Dendritic cell treated with granulocyte-macrophage colony-stimulating factor and Interleukin-4, amounts not matched to agents 40 ng/mL and 50 ng/mL, for 4 days (primary cell): ENCODE data around the gene CUL7.

Experiments
- H3K27ac Mint-ChIP-seq: one replicate; pipeline ENCODE4 v1.8.0; 2022; ENCODE audit warnings: mild to moderate bottlenecking, mixed read lengths
- H3K27me3 Mint-ChIP-seq: one replicate; pipeline ENCODE4 v1.8.0; 2022; ENCODE audit warnings: mild to moderate bottlenecking, mixed read lengths
- H3K36me3 Mint-ChIP-seq: one replicate; pipeline ENCODE4 v1.8.0; 2022; ENCODE audit warnings: low read depth, mixed read lengths
- H3K4me1 Mint-ChIP-seq: one replicate; pipeline ENCODE4 v1.8.0; 2022; ENCODE audit warnings: low read depth, mixed read lengths
- H3K4me3 Mint-ChIP-seq: one replicate; pipeline ENCODE4 v1.8.0; 2022; ENCODE audit warnings: mild to moderate bottlenecking, moderate library complexity, mixed read lengths
- H3K9me3 Mint-ChIP-seq: one replicate; pipeline ENCODE4 v1.8.0; 2022; ENCODE audit warnings: mixed read lengths
- intact Hi-C: fragments of 100-400 bp; cut with micrococcal nuclease; formaldehyde crosslinking; loops from one replicate; pipeline ENCODE4 v1.15.0; 2022

CUL7 gene

DNA sequence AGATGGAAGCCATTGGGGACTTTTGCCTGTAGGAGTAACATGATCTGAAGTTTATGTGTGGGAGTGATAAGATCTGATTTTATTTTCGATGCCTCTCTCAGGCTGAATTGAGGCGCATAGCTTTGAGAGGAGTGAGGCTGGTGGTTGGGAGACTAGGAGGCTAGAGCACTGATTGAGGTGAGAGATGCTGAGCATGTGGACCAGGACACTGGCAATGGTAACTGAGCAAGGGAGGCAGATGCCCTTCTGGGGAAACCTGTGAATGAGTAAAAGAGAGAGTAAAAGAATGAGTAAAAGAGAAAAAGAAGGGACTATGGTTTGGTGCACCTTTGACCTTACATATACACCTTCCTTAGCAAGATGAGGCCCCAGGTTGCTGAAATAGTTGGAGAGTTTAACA, 29.2 kb downstream of the CUL7 start:
- Mint-ChIP-seq H3K27me3 (no peaks in the 10 kb centered on the region), H3K27ac (no peak overlapping the region), H3K36me3 (peaks cover 84% of the 10 kb centered on the region), H3K4me3 (no peak overlapping the region), H3K9me3 (no peaks in the 10 kb centered on the region), H3K4me1 (peaks cover 20% of the 10 kb centered on the region)
- intact Hi-C loops: loop anchor here (5.0 kb wide), 1 partner anchor 122 kb away; no protein-coding TSS in a partner anchor

DNA sequence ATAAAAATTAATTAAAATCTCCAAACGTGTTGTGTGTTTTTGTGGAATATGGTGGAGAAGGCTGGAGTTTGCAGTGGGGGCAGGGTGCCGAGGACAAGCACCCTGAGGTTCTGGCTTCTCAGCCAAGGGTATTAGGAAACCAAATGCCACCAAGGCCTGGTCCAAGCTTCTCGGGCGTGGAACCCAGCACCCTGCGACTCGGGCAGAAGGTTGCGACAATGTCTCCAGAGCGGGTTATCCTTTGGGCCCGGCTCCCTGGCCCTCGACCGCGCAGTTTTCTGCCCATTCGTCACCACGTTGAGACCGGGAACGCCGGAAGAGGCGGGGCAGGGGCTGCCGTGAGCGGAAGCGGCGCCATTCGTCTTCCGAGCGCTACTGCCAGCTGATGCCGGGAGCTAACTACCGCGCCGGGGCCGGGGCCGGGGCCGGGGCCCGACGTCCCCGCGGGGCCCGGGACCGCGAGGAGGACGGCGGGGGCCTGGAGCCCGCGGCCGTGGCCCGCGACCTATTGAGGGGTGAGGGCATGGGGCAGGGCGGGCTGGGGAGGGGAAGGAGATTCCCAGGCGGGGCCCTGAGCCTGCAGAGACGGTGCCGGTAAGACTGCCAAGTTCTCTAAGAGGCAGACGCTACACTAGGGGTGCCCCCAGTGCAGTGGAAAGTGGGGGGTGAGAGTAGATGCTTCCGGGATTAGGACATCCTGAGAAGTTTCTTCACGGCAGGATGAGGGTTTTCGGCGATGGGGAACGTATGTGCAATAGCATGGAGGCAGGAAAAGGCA, 32.2 kb downstream of the CUL7 start, which contains the start of gene RRP36:
RRP36 (plus strand) TSS at position 354 of the 778 bp plus-strand sequence; CDS start at position 386, 32 bp downstream.
- Mint-ChIP-seq H3K9me3 (no peaks in the 10 kb centered on the region), H3K36me3 (peaks cover 84% of the 10 kb centered on the region), H3K27ac (peak within 1 kb of the TSS; percentile 87), H3K27me3 (no peaks in the 10 kb centered on the region), H3K4me1 (peaks cover 48% of the 10 kb centered on the region), H3K4me3 (peak within 1 kb of the TSS; percentile 97)
- intact Hi-C loops: loop anchor here (5.0 kb wide), 1 partner anchor 119 kb away; no protein-coding TSS in a partner anchor

DNA sequence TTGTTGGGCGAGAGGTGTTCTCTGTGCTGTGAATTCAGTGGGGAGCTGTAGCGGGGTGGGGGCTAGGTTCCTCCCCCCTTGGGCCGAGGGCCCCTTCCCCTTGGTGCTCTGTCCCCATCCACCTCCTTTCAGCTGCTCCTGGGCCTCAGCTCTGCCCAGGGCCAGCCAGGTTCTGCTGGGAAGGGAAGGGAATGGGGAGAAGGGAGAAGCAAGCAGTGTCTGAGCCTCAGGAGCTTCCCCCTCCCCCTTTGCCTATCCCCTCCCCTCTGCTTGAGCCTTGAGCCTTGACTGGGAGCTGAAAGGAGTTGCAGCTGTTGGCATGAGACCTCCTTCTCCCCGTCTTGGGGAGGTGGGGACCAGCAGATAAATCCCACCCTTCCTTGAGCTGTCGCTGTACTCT, 32.8 kb downstream of the CUL7 start:
- peaks cover 54% of the 10 kb centered on the region for H3K4me1 Mint-ChIP-seq

DNA sequence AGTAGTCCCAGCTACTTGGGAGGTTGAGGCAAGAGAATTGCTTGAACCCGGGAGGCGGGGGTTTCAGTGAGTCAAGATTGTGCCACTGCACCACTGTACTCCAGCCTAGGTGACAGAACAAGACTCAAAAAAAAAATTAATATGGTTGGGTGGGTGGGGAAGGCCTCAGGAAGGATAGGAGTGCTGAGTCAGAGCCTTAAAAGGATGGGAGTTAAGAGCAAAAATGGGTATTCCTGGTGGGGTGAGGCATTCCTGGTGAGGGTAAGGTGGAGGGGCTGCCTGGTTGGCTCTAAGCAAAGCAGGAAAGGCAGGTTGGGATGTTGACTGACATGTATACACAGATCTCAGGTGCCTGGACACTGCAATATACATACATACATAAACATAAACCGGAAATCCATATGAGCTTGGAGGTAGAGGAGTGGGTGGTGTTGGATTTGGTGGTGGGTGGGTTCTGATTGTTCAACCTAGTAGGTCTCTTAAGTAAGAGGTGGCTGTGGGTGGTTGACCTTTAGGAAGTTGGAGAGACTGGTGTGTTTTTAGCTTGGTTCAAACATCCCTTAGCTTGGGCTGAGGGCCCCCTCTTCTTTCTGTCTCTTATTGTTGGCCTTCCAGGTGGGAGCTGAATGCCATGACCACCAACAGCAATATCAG, 33.5 kb downstream of the CUL7 start:
- H3K36me3 Mint-ChIP-seq: peaks cover 77% of the 10 kb centered on the region
- intact Hi-C loops: loop anchor here (5.0 kb wide), 1 partner anchor 118 kb away; no protein-coding TSS in a partner anchor
- H3K27me3 Mint-ChIP-seq: no peaks in the 10 kb centered on the region
- H3K4me3 Mint-ChIP-seq: no peak overlapping the region
- no peaks in the 10 kb centered on the region for H3K9me3 Mint-ChIP-seq
- H3K4me1 Mint-ChIP-seq: peaks cover 56% of the 10 kb centered on the region
- H3K27ac Mint-ChIP-seq: peak overlapping the region; percentile 87

More for the DNA sequence above, 32.8 kb downstream of the CUL7 start:
- peak overlapping the region; percentile 87 for H3K27ac Mint-ChIP-seq
- H3K27me3 Mint-ChIP-seq: no peaks in the 10 kb centered on the region
- H3K36me3 Mint-ChIP-seq: peaks cover 84% of the 10 kb centered on the region
- peak overlapping the region; percentile 53 for H3K4me3 Mint-ChIP-seq
- no peaks in the 10 kb centered on the region for H3K9me3 Mint-ChIP-seq
- intact Hi-C loops: loop anchor here (5.0 kb wide), 1 partner anchor 119 kb away; no protein-coding TSS in a partner anchor

DNA sequence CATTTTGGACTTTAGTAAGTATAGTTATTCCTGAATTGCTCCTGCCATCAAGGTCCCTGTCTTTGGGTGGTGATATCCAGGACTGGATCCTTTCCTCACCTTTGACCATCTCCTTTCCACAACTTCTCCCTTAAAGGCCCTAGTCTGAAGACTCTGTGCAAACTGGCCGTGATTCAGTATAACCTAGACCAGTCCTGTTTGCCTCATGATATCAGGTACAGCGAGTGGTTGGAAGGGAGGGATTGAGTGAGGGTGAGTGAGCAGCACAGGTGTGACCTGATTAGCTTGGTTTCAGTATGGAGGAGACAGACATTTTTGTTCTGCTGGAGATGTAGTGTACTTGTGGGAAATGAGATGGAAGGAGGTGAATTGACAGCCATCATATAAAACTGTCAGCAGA, 34.5 kb downstream of the CUL7 start:
- Mint-ChIP-seq H3K4me1 (peaks cover 58% of the 10 kb centered on the region), H3K9me3 (no peaks in the 10 kb centered on the region), H3K27me3 (no peaks in the 10 kb centered on the region), H3K27ac (peak overlapping the region; percentile 88), H3K36me3 (peaks cover 73% of the 10 kb centered on the region), H3K4me3 (no peak overlapping the region)
- intact Hi-C loops: no loop called here

DNA sequence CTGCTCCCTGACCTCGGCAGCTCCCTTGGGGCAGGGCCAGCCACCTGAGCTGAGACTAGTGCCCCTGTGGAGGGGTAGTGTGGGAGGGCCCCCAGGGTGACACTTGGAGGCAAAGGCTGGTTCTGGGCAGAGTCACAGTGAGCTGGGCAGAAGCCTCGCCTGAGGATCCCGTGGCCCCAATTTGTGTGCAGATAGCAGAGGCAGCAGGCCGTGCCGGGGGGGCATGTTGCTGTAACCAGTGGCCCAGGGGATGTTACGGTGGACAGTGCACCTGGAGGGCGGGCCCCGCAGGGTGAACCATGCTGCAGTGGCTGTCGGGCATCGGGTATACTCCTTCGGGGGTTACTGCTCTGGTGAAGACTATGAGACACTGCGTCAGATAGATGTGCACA, 36.7 kb downstream of the CUL7 start:
- Mint-ChIP-seq H3K36me3 (peaks cover 86% of the 10 kb centered on the region), H3K27ac (peak overlapping the region; percentile 88), H3K4me3 (no peak overlapping the region), H3K4me1 (peaks cover 73% of the 10 kb centered on the region), H3K9me3 (no peaks in the 10 kb centered on the region), H3K27me3 (no peaks in the 10 kb centered on the region)
- intact Hi-C loops: no loop called here

DNA sequence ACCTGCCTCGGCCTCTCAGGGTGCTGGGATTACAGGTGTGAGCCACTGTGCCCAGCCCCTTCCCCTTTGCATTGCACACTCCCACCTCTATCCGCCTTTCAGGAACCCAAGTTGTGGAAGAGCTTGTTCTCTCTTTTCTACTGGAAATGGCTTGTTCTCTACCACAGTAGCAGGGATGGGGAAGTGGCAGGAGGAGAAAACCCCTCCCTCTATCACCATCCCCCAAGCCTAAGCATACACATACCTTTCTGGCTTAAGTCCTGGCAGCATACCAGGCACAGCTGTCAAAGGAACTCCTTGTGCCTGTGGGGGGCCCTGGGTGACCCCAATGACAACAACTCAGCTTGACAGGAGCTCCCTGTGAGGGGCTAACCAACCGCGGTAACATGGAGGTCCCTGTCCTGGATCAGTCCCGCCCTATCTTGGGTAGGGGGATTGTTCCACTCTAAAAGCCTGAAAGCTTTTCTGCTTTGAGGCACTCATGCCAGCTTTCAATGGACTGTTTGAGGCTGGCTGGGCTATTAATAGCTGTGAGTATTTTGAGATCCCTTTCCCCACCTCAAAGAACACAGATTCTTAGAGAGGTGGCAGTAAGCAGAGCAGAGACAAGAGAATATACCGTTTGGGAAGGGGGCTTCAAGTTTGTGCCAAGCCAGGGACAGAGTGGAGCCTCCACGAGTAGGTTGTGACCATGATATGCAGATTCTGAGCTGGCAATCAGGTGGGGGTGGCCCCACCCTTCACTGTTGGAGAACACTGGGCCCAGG, 37.3 kb downstream of the CUL7 start:
- Mint-ChIP-seq H3K27ac (peak overlapping the region; percentile 88), H3K4me1 (peaks cover 78% of the 10 kb centered on the region), H3K27me3 (no peaks in the 10 kb centered on the region), H3K36me3 (peaks cover 86% of the 10 kb centered on the region), H3K9me3 (no peaks in the 10 kb centered on the region), H3K4me3 (peak overlapping the region; percentile 80)
- intact Hi-C loops: no loop called here

DNA sequence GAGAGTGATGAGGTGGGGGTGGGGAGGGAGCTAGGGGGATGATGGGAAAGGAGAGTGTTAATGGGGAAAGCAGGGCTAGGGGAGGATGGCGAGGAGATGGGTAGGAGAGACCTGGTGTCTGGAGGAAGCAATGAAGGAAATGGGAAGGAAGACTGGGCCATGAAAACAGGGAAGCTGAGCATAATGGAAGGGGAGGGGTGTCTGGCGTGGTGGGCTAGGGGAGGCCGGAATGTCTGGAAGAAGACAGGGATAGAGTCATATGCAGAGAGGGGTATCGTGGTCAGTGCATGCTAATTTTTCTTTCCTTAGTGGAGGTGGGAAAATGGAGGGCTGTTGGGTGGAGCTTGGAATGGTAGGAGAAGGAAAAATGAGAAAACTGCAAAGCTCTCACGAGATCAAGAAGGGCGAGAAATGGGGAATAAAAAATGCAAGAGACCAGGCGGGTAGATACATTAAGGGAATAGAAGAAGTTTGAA, 39.2 kb downstream of the CUL7 start:
- H3K27me3 Mint-ChIP-seq: no peaks in the 10 kb centered on the region

DNA sequence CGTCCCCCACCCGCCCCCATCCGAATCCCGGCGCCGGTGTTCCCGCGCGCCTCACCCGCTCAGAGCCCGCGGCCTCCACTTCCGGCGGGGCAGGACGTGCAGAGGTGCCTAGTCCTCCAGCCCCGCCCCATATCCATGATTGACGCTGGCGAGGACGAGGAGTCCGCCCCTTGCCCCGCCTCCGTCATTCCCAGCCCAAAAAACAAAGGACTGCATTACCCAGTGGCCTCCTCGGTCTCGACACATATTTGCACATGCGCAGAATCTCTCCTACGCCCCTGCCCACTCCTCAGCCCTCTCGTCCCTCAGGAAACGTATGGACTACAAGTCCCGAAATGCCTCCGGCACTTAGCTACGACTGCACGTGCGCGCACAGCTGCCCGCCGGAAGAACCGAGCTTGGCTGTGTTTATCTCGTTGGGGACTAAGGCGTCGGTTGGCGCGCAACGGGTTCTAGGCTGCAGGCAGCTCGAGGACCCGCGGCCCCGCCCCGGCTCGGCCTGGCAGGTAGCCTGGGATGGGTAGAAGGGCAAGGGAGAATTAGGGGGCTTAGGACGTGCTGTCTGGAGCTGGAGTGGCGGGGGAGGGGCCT, 39.7 kb downstream of the CUL7 start, which contains the start of the genes KLHDC3 and MEA1:
KLHDC3 (plus strand) TSS at position 407 of the 591 bp plus-strand sequence. CDS start 2,944 bp downstream, outside the sequence.
MEA1 (minus strand) TSS at position 104 of the 591 bp plus-strand sequence. CDS start 133 bp downstream, outside the sequence.
- Mint-ChIP-seq H3K27me3 (no peaks in the 10 kb centered on the region), H3K4me3 (peak within 1 kb of the TSS; percentile 95), H3K4me1 (peaks cover 70% of the 10 kb centered on the region), H3K9me3 (no peaks in the 10 kb centered on the region), H3K27ac (peak within 1 kb of the TSS; percentile 86), H3K36me3 (peaks cover 90% of the 10 kb centered on the region)
- intact Hi-C loops: loop anchor here (1.0 to 5.0 kb wide), 3 partner anchors 29 to 797 kb away; partner anchors contain the start of genes KLC4, MRPL2, MRPS10 and PPP2R5D

More for the DNA sequence above, 39.2 kb downstream of the CUL7 start:
- H3K4me3 Mint-ChIP-seq: peak overlapping the region; percentile 95
- intact Hi-C loops: loop anchor here (1.0 to 5.0 kb wide), 3 partner anchors 30 to 797 kb away; partner anchors contain the start of genes KLC4, MRPL2, MRPS10 and PPP2R5D
- H3K36me3 Mint-ChIP-seq: peaks cover 90% of the 10 kb centered on the region
- H3K9me3 Mint-ChIP-seq: no peaks in the 10 kb centered on the region
- peak overlapping the region; percentile 86 for H3K27ac Mint-ChIP-seq
- H3K4me1 Mint-ChIP-seq: peaks cover 75% of the 10 kb centered on the region

DNA sequence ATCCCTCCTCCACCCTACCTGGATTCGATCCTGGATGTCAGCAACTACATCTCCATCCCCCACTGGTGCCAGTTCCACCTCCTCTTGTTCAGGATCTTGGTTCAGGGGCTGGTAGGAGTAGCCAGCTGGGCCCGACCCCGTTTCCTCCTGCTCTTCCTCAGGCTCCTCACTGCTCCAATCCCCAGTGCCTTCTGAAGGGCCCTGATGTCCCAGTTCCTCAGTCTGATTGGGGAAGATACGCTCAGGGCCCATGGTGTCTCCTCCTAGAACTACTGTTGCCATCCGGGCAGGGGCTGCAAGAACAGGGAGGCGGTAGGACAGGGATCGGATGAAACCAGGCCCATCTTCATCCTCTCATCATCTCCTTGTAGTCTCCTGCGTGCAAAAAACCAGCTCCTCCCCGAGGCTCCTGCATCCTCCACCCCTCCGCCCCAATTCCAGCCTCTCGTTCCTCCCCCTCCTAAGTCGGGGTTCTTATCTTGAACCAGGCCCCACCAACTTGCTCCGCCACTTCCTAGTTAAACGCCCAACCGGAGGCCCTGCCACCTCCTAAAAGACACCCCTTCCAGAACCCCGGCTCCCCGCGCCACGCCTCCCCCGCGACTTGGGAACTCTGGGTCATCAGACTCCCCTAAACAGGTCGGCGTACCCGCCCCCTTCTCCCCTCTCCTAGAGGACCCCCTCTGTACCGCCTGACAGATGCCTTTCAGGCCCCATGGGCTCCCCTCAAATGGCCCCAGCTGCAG, 40.4 kb downstream of the CUL7 start:
- intact Hi-C loops: loop anchor here (5.0 kb wide), 1 partner anchor 796 kb away; the partner anchor contains the start of gene MRPS10
- Mint-ChIP-seq H3K4me1 (peaks cover 65% of the 10 kb centered on the region), H3K27ac (peak overlapping the region; percentile 86), H3K4me3 (peak overlapping the region; percentile 95), H3K27me3 (no peaks in the 10 kb centered on the region), H3K36me3 (peaks cover 90% of the 10 kb centered on the region), H3K9me3 (no peaks in the 10 kb centered on the region)

DNA sequence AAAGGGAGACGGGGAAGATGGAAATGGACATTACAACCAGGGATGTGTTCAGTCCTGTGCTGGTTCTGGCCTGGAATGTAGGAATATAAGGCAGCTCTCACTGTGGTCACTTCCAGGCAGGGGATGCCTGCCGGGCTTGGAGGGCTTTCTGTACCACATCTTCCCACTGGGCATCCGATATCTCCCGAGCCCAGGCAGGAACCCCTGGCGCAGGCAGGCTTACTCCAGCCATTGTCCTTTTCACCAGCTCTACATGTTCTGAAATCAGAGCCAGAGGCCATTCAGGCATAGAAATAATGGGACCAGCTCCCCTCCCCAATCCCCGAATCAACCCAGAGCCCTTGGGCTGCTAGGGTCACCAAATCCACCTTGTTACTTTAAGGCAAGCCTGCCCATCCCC, 41.3 kb downstream of the CUL7 start:
- intact Hi-C loops: loop anchor here (5.0 kb wide), 1 partner anchor 795 kb away; the partner anchor contains the start of gene MRPS10
- Mint-ChIP-seq H3K27me3 (no peaks in the 10 kb centered on the region), H3K4me3 (no peak overlapping the region), H3K4me1 (peaks cover 56% of the 10 kb centered on the region), H3K36me3 (peaks cover 90% of the 10 kb centered on the region), H3K9me3 (no peaks in the 10 kb centered on the region), H3K27ac (peak overlapping the region; percentile 86)

DNA sequence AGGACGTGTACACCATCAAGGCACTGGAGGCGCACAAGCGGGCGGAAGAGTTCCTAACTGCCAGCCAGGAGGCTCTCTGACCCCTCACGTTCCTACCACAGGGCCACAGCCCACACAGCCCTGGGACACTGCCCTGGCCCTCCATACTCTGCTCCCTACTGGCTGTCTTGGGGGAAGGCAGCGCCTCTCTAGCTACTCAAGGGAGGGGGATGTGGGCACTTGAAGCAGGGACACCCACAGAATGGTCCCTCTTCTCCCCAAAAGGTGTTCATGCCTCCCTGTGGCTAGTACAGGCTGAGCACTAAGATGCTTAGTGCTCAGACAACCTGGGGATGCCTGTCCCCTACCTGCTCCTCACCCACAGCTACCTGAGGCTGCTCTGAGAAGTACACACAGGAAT, 42.4 kb downstream of the CUL7 start:
- H3K4me1 Mint-ChIP-seq: peaks cover 44% of the 10 kb centered on the region
- H3K27ac Mint-ChIP-seq: no peak overlapping the region
- H3K36me3 Mint-ChIP-seq: peaks cover 90% of the 10 kb centered on the region
- H3K27me3 Mint-ChIP-seq: no peaks in the 10 kb centered on the region
- intact Hi-C loops: loop anchor here (5.0 kb wide), 1 partner anchor 794 kb away; the partner anchor contains the start of gene MRPS10
- no peak overlapping the region for H3K4me3 Mint-ChIP-seq
- H3K9me3 Mint-ChIP-seq: no peaks in the 10 kb centered on the region
